SIG-M5 treated with dmso at 0.1 percent for 504 hours (cell line): Measurements from ENCODE around the gene CD4.

Experiments
- DNase-seq: peaks from one replicate; lab custom pipeline; 2025; ENCODE audit not compliant: unreplicated experiment; lab: John Stamatoyannopoulos, UW

The CD4 gene

DNA sequence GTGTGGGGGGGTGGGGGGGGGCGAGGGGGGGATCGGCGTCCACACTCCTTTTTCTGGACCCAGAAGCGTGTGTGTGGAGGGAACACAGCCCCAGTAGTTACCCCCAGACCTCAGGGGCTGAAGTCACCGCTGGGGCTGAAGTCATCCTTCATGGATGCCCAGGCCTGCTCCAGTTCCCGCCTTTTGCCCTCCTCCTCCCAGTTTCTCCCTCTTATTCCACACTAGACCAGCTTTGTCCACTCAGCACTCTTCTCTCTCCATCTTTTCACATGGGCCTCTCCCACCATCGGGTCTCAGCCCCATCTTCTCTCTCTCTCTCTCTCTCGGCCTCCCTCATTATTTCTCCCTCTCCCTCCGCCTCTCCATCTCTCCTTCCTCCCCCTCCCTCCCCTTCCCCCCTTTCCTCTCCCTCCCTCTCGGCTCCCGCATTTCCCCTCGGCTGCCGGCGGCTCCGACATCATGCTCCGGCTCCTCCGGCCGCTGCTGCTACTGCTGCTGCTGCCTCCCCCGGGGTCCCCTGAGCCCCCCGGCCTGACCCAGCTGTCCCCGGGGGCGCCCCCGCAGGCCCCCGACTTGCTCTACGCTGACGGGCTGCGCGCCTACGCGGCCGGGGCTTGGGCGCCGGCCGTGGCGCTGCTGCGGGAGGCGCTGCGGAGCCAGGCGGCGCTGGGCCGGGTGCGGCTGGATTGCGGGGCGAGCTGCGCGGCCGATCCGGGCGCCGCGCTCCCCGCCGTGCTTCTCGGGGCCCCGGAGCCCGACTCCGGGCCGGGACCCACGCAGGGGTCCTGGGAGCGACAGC lies 38.9 kb downstream of the CD4 start, which contains the start of gene P3H3:
Gene P3H3, plus strand, starts transcription at position 426 of the 799 bp plus-strand sequence. Its CDS starts 34 bp downstream, at position 460.
- no peak for DNase-seq

DNA sequence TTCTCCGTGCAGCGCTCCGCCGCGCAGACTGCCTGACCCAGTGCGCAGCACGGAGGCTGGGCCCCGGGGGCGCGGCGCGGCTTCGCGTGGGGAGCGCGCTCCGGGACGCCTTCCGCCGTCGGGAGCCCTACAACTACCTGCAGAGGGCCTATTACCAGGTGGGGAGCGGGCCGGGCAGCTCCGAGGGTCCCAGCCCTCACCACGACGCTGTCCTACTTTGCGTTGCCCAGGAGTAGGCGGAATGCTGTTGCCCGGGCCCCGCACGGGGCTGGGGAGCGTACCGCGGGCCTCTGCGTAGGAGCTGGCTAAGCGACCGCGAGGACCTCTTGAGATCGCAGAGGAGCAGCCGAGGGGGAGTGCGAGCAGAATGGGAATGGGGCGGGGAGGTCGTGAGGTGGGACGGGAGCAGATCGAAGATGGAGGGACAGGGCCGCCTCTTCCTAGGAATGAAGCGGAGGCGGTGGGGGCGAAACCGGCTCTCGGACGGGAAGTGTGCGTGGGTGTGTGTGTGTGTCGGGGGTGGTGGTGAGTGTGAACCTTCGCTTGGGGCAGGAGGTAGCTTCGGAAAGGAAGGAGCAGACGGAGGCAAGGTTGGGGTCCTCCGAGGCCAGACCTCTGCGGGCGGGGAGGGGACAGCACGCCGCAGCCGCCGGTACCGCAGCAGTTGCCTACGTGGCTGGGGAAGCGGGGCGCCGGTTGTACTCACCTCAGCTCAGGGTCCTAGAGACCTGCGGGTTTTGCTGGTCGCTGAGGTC lies 39.6 kb downstream of the CD4 start:
- DNase-seq: no peak

DNA sequence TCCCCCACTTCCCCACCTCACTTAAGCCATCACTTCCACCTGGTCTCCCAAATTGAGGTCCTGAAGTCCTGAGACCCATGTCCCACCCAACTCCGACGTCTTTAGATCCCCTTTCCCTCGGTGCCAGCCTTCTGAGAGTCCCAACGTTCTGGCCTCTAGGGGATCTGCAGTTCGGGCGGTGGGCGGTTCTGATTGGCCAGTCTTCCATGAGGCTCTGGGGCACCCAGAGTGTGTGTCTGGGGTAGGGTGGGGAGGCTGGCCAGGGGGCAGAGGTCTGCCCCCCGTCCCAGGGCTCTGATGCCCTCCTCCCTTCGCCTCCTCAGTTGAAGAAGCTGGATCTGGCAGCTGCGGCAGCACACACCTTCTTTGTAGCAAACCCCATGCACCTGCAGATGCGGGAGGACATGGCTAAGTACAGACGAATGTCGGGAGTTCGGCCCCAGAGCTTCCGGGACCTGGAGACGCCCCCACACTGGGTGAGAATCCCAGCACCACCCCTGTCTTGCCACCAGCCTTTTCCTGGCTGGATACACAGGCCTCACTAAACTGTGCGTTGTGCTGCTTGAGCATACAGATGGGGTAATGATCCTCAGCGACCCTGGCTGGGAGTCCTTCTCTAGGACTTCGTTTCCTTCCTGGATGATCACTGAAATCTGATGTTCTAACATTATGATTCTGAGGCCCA lies 40.4 kb downstream of the CD4 start:
- no peak for DNase-seq

DNA sequence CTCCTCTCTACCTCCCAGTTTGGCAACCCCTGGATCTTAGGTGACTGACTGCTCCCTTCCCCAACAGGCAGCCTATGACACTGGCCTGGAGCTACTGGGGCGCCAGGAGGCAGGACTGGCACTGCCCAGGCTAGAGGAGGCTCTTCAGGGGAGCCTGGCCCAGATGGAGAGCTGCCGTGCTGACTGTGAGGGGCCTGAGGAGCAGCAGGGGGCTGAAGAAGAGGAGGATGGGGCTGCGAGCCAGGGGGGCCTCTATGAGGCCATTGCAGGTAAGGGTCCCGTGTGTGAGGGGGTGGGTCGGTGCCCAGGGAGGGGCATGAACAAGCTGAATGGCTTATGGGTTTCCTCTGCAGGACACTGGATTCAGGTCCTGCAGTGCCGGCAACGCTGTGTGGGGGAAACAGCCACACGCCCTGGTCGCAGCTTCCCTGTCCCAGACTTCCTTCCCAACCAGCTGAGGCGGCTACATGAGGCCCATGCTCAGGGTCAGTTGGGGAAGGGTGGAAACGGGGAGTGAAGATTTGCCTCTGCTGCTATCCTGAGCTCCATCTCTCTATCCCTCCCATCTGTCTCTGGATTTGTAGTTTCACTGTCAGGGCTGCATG lies 41.1 kb downstream of the CD4 start:
- DNase-seq: no peak

DNA sequence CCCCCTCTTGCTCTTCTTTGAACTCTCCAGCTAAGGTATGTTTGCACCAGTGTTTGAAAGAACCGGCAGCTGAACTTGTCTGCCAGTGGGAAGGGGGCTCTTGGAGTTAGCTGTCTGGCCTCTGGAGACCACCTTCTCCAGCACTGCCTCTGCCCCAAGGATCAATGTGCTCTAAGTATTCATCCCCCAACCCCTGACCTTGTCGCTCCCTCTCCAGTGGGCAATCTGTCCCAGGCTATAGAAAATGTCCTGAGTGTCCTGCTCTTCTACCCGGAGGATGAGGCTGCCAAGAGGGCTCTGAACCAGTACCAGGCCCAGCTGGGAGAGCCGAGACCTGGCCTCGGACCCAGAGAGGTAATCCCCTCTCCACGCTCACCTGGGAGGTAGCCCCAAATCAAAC lies 41.7 kb downstream of the CD4 start:
- no peak for DNase-seq

DNA sequence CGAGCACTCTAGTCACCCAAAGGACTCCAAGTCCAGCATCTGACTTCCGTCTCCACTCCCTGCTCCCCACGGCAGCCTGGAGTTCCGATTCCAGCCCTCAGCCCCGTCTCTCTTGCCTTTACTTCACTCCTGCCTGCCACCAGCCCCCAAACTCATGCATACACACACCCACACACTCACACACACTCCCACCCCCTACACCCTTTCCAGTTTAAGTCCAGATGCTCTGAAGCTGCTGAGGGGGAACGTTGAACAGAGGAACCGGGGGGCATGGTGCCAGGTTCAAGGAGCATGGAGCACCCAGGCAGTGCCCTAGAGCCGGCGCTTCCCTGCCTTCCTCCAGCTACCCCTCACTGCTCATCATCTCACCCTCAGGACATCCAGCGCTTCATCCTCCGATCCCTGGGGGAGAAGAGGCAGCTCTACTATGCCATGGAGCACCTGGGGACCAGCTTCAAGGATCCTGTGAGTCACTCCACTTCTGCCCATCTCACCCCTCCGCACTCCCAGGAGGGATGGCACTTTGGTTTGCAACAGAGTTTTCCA lies 42.2 kb downstream of the CD4 start:
- no peak for DNase-seq

DNA sequence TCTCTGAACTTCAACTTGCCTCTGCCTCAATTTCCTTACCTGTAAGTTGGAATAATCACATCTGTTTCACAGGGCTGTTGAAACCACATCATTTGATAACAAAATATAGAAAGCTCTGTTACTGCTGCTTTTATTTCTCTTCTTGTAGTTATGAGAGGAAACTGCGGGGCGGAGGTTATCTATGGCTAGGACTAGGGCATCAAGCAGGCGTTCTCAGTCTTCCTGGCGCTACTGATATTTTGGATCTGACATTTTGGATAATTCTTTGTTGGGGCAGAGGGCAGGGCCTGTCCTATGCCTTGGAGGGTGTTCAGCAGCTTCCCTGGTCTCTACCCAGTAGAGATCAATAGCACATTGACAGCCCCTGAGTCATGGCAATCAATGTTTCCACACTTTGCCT lies 42.8 kb downstream of the CD4 start:
- DNase-seq: no peak

DNA sequence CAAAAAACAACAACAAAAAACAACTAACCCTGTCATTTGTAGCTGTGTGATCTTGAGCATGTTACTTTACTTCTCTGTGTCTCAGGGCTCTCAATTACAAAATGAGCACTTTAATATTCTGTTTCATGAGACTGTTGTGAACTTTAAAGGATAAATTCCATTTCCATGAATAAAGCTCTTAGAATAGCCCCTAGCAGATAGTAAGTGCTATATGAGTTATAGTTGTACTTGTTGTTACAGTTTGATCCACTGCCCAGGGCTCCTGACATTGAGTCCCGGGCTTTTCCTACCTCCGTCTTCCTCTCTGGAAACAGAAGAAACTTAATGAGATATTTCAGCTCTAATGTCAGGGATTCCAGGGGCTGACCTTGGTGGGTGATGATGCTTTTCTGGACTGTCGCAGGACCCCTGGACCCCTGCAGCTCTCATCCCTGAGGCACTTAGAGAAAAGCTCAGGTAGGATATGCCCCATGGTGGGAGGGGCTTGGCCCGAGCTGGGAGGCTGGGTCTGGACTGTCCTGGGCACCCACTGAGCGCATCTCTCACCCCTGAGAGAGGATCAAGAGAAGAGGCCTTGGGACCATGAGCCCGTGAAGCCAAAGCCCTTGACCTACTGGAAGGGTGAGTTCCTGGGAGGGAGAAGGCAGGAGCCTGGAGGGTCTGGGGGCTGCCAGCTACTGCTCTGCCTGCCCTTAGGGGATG lies 44.0 kb downstream of the CD4 start:
- no peak for DNase-seq

DNA sequence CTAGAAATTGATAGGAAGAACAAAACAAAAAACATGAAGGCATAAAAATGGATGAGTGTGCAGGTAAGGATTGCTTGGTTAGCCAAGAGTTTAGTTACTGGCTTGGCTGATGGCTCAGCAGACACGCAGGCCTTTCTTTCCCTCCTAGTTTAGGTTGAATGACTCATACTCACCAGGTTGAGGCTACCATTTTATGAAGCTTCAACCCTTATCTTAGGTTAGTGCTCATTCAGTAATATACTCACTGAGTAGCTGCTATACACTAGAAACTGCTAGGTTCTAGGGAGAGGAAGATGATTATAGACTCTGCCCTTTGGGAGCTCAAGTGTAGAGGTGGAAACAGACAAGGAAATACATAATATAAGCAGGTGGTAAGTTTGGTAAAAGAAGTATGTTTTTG lies 44.9 kb downstream of the CD4 start:
- DNase-seq: no peak

DNA sequence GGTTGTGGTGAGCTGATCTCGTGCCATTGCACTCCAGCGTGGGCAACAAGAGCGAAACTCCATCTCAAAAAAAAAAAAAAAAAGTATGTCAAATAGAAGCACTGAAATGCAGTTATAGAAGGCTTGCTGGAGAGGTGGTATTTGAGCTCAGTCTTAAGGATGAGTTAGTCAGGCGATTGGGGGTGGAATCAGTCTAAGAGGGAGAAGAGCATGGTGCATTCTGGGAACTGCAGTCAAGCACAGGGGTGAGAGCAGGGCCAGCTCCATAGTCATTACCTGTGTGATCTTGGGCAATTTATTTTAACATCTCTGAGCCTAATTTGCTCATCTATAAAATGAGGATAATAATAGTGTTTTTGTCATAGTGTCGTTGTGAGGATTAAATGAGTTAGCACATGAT lies 45.5 kb downstream of the CD4 start:
- no peak for DNase-seq

DNA sequence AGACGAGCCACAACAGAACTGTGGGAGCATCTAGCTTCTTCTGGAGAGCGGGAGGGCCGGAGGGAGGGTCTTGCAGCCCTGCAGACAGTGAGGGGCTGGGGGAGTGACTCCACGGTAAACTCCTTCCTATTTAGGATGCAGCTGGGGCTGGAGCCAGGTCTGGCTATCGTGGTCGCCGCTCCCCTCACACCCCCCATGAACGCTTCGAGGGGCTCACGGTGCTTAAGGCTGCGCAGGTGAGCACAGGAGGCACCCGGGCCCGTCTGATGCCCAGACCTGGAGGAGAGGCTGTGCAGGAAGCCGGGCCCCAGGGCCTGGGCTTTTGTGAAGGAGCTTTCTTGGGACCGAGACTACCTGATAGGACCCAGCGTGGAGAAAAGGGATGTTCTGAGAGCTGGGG lies 47.5 kb downstream of the CD4 start:
- DNase-seq: no peak

DNA sequence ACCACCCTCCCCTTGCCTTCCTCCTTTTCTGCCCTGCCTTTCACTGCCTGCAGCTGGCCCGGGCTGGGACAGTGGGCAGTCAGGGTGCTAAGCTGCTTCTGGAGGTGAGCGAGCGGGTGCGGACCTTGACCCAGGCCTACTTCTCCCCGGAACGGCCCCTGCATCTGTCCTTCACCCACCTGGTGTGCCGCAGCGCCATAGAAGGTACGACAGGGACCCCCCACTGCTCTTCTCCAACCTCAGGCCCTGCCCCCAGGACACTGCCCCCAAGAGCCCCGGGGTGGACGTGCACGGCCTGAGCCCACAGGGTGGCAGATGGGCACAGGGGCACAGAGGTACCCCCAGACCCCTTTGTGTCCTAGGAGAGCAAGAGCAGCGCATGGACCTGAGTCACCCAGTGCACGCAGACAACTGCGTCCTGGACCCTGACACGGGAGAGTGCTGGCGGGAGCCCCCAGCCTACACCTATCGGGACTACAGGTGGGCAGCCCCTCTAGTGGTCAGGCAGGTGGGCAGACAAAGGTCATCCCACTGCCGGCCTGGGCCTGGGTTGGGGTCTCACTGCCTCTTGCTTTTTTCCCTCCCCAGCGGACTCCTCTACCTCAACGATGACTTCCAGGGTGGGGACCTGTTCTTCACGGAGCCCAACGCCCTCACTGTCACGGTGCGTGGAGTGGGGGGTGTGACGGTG lies 48.2 kb downstream of the CD4 start:
- DNase-seq: no peak

DNA sequence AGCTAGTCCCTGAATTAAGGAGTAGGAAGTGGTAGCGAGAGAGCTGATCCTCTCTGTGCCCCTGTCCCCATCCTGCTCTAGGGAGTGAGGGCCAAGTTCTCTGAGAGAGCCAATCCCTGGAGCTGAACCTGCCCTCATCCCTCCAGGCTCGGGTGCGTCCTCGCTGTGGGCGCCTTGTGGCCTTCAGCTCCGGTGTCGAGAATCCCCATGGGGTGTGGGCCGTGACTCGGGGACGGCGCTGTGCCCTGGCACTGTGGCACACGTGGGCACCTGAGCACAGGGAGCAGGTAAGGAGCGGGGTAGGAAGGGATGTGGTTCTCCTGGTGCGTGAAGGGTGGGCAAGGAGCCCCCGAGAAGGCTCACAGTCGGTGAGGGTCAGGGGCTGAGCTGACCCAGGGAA lies 49.5 kb downstream of the CD4 start:
- no peak for DNase-seq

DNA sequence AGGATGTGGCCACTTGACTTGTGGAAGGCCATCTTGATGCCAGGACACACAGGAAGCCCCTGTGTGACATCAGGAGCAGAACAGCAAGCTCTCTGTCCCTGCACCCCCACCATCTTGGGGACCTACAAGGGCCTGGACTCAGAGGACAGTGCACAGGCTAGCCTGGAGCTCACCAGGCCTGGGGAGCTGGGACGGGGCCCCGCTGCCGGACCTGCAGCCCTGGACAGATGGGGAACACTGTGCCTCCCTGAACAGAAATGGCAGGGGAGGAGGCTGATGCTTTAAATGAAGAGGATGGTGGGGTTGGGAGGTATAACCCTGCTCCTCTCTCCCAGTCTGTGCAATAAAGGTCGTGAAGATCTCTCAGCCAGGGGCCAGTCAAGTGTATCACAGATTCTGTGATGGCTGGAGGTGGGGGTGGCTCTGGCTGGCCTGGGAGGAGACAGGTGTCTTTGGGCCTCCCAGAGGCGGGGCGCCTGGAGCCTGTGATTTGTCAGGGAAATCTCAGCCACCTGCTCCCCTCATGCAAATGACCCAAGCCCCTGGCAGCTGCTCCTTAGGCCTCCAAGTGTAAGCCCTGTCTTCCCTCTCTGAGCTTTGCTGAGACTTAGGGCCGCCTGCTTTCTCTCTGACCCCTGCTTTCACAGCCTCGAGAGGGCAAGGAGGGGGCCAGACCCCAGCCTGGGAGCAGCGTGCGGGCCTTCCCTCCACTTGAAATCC lies 50.3 kb downstream of the CD4 start:
- no peak for DNase-seq

DNA sequence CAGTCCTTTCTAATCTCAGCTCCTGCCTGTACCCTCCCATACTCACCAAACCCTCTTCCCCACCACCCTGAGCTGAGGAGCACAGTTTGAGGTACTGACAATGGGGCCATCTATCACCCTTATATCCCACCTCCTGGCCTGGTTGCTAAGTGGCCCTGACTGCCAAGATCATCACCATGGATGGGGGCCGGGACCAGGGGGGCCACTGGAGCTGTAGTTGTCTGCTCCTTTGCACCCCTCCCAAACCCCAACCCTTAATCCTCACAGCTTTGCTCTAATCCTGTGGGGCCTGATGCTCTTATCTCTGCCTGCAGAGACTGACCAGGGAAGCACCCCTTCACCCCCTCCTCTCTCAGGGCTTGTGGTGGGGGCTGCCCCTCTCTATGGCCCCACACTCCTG lies 51.0 kb downstream of the CD4 start:
- DNase-seq: no peak

DNA sequence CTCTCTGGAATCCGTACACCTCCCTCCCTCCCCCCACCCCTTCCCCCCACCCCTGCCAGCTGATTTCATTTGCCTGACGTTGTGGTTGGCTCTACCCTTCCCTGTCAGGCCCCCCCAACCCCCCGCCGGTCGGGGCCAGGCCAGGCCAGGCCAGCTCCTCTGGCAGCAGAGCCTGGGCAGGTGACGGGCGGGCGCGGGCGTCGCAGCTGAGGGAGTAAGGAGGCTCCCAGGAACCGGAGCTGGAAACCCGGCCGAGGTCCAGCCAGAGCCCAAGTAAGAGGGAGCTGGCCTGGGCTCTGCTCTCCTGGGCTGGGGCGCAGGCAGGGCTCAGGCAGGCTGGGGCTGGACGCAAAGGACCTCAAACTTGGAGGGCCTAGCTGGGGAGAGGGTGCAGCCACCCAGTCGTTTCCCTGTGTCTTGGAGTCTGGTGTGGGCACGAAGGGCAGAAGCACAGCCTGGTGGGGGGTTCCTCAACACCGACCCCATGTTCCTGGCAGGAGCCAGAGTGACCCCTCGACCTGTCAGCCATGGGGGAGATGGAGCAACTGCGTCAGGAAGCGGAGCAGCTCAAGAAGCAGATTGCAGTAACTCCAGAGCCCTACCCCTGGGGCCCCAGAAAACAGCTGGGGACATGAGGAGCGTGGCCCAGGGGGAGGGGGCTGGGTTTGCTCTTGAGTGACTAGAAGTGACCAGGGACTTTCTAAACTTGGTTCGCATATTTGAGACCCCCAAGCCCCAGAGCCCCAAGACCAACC lies 51.6 kb downstream of the CD4 start, which contains the start of gene GNB3:
Gene GNB3, plus strand, starts transcription at position 165 of the 755 bp plus-strand sequence. Its CDS starts 363 bp downstream, at position 528.
- no peak for DNase-seq

DNA sequence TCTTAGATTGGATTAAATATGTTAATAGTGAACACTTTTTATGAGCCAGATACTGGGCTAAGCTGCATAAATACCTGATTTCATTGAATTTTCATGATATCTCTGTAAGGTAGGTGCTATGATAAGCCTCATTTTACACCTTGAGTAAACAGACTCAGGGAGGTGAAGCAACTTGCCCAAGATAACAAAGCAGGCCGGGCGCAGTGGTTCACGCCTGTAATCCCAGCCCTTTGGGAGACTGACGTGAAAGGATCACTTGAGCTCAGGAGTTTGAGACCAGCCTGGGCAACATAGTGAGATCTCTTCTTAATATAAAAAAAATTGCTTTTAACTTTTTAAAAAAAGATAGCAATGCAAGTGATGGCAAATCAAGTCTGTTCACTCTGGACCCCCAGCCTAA lies 52.7 kb downstream of the CD4 start:
- DNase-seq: no peak

DNA sequence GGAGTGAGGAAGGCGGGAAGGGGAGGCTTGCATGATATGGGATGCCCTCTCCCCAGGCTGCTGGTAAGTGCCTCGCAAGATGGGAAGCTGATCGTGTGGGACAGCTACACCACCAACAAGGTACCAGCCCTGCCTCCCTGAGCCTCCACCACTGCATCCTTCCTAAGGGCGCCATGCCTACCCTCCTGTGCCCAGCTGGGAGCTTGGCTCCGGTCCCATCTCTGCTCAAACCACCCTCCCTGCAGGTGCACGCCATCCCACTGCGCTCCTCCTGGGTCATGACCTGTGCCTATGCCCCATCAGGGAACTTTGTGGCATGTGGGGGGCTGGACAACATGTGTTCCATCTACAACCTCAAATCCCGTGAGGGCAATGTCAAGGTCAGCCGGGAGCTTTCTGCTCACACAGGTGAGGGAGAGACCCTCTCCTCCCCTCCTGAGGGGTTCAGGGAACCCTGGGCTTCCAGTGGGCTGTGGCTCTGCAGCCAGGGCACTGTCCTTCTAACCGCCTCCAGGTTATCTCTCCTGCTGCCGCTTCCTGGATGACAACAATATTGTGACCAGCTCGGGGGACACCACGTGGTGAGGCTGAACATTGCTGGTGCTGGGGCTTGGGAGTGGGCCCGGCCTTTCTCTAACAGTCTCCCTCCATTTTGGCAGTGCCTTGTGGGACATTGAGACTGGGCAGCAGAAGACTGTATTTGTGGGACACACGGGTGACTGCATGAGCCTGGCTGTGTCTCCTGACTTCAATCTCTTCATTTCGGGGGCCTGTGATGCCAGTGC lies 54.0 kb downstream of the CD4 start:
- DNase-seq: peak; percentile 40
